ENCODE results near the gene CCR7. TPM values are rescaled to one million over a fixed set of nuclear protein-coding genes. Genes with fewer than 3 reads are reported as not detected.

Gene CCR7
- total RNA-seq, 1 donor from 2014 or later = not detected

DNA sequence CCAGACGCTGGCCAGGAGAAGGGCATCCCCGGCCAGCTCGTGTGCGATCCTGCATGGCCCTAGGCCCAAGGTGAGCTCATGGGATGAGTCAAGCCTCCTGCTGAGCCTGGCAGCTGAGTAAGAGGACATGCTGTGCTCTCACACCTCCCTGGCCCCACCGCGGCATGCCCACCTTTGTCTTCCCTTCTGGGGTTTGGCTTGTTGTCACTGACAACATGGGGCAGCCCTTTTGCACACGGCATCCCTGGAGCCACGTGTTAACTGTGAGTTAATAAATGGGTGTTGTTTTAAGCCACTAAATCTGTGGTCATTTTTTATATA, 55.0 kb downstream of the CCR7 start:
- intact Hi-C loops (cut with DNase I) = no loop called here
- DNase-seq (ENCODE audit: missing footprints) (no peak), ATAC-seq (no peak)

DNA sequence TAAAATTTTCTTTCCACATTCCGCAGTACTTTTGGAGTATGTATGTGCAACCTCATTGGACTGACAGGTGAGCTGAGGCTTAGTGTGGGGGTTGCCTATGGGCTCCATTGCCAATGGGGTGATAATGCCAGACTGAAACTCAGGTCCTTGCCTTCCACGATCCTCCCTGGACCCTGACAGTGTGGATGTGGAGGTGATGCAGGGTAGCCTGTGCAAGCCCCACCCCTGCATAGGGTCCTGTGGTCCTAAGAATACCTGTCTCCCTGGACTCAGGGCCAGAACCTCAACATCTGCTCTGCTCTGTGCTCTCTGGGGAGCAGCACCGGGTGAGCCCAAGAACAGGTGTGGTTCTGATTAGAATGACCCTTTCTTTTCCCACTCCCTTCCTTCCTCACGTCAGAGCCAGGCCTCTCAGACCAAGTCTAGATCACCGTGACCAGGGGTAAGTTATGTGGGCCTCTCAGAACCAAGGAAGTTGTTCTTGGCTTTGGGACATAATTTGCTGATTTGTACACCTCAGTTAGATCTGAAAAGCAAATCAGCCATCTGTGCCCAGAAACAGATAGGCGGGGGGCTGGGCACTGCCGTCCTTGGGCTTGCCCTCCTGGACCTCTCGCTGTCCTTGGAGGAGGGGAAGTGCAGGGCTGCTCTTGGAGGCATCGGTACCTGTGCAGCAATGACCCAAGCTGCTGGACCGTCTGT, 55.5 kb downstream of the CCR7 start:
- intact Hi-C loops (cut with DNase I) = no loop called here
- ATAC-seq = no peak

DNA sequence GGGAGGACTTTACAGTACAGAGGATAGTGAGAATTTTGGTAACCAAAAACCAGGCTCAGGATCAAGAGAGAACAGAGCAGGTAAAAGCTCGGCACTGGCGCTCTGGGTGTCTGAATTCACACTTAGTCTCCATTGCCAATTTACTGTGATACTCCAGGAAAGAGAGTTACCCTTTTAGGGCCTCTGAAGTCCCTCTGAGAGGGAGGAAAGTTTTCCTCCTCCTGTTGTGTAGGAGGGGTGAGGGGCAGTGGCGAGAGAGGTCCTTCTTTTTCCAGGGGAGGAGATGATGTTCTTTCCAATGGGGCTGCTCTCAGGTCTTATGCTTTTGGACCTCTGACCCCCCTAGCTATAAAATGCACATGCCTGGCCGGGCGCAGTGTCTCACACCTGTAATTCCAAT, 58.5 kb downstream of the CCR7 start:
- intact Hi-C loops (cut with DNase I) = no loop called here
- no peak for ATAC-seq
- no peak for DNase-seq (ENCODE audit: missing footprints)

More for the DNA sequence above, 55.5 kb downstream of the CCR7 start:
- DNase-seq (ENCODE audit: missing footprints) = no peak

Other genes starting within 250 kb of the CCR7 start
- gene GJD3, start 200.7 kb downstream of the CCR7 start, total RNA-seq = 0.92 TPM
- 3.0 TPM for gene TOP2A, start 147.6 kb downstream of the CCR7 start, total RNA-seq
- gene IGFBP4, start 122.0 kb downstream of the CCR7 start, total RNA-seq = 228 TPM
- gene TNS4, start 63.8 kb downstream of the CCR7 start, total RNA-seq = not detected
- 56.9 TPM for gene SMARCE1, start 82.3 kb upstream of the CCR7 start, total RNA-seq
- gene KRT222, start 99.7 kb upstream of the CCR7 start, total RNA-seq = 0.41 TPM
- not detected for gene KRT24, start 138.3 kb upstream of the CCR7 start, total RNA-seq
- gene KRT25, start 189.9 kb upstream of the CCR7 start, total RNA-seq = not detected
- gene KRT26, start 206.7 kb upstream of the CCR7 start, total RNA-seq = not detected
- not detected for gene KRT27, start 217.1 kb upstream of the CCR7 start, total RNA-seq
- gene KRT28, start 234.5 kb upstream of the CCR7 start, total RNA-seq = not detected